ENCODE data around the gene MTMR2.

- TF ChIP-seq CTCF (IDR thresholded peaks at IDR 0.05) = no peak
- TF ChIP-seq POLR2A (IDR thresholded peaks at IDR 0.05) = no peak
- TF ChIP-seq EP300 (IDR thresholded peaks at IDR 0.05; ENCODE audit: low read depth) = no peak
- no peak for TF ChIP-seq POLR2AphosphoS5 (IDR thresholded peaks at IDR 0.05)
Measured at GRCh38 chr11:95827696-95828095, 96.2 kb downstream of the MTMR2 start.

Data from transverse colon (tissue), 4 donors.